ENCODE results near the gene TIMM22. TPM values are rescaled to one million over a fixed set of nuclear protein-coding genes. Genes with fewer than 3 reads are reported as not detected.

The TIMM22 gene
- polyA plus RNA-seq, 1 experiment, result 17.7 TPM

- Histone ChIP-seq H3K27ac (ENCODE audit: low read depth, low read length) (no peak overlapping the region), H3K27me3 (ENCODE audit: control insufficient read depth, insufficient read depth, low read length) (no peaks in the 10 kb centered on the region), H3K4me3 (ENCODE audit: low read depth, low read length) (no peak overlapping the region), H3K9me3 (ENCODE audit: control insufficient read depth, insufficient read depth, low read length) (no peaks in the 10 kb centered on the region)
- TF ChIP-seq CTCF (IDR thresholded peaks at IDR 0.05; ENCODE audit: low read depth, low read length), result no peak
- CTCF ChIA-PET, result interaction anchor here (0.5 kb wide), 1 partner anchor 15 kb away, joined by 10 read pairs; no protein-coding TSS in a partner anchor
- no peak for DNase-seq (ENCODE audit: low read depth, low spot score)
- POLR2A ChIA-PET, result no interaction called here
Observed at GRCh38 chr17:1050246-1050995, 53.5 kb downstream of the TIMM22 start.

GRCh38 chr17:1050996-1051925, 54.3 kb downstream of the TIMM22 start:
- no peak for DNase-seq (ENCODE audit: low read depth, low spot score)
- H3K27ac ChIP-seq (ENCODE audit: low read depth, low read length), result no peak overlapping the region
- no peaks in the 10 kb centered on the region for H3K9me3 ChIP-seq (ENCODE audit: control insufficient read depth, insufficient read depth, low read length)
- no peak for TF ChIP-seq CTCF (IDR thresholded peaks at IDR 0.05; ENCODE audit: low read depth, low read length)
- CTCF ChIA-PET, result interaction anchor here (0.5 kb wide), 1 partner anchor 15 kb away, joined by 10 read pairs; no protein-coding TSS in a partner anchor
- no peaks in the 10 kb centered on the region for H3K27me3 ChIP-seq (ENCODE audit: control insufficient read depth, insufficient read depth, low read length)
- H3K4me3 ChIP-seq (ENCODE audit: low read depth, low read length), result no peak overlapping the region
- POLR2A ChIA-PET, result no interaction called here

Small RNAs within 50 kb of the gene (small RNA-seq; reads per million reads assigned to genes)
- not detected for gene MIR3183 (ENCODE audit: insufficient read length, low read depth)

Other genes with a start within 250 kb of the TIMM22 start
- 9.3 and 13.6 TPM in 2 replicates for gene GEMIN4, start 244.9 kb upstream of the TIMM22 start, polyA plus RNA-seq (2011; rRNA removed)
- 33.5 and 42.2 TPM in 2 replicates for gene GLOD4, start 214.8 kb upstream of the TIMM22 start, polyA plus RNA-seq (2011; rRNA removed)
- gene MRM3, start 214.8 kb upstream of the TIMM22 start, polyA plus RNA-seq (2011; rRNA removed), result 8.1 and 8.7 TPM in 2 replicates
- gene NXN, start 17.4 kb upstream of the TIMM22 start, polyA plus RNA-seq (2011; rRNA removed), result 118 and 135 TPM in 2 replicates
- gene ABR, start 182.9 kb downstream of the TIMM22 start, polyA plus RNA-seq (2011; rRNA removed), result 64.3 and 71.2 TPM in 2 replicates